NCI-H1092 treated with DMSO at 0.1 percent for 48 hours (cell line): ENCODE measurements around the gene ASB5.
A peak's percentile ranks its signal among the peaks of the same experiment; 100 is the strongest.

Experiments used
- DNase-seq: peaks from one replicate; lab custom pipeline; 2025; lab: John Stamatoyannopoulos, UW

Gene ASB5

DNA sequence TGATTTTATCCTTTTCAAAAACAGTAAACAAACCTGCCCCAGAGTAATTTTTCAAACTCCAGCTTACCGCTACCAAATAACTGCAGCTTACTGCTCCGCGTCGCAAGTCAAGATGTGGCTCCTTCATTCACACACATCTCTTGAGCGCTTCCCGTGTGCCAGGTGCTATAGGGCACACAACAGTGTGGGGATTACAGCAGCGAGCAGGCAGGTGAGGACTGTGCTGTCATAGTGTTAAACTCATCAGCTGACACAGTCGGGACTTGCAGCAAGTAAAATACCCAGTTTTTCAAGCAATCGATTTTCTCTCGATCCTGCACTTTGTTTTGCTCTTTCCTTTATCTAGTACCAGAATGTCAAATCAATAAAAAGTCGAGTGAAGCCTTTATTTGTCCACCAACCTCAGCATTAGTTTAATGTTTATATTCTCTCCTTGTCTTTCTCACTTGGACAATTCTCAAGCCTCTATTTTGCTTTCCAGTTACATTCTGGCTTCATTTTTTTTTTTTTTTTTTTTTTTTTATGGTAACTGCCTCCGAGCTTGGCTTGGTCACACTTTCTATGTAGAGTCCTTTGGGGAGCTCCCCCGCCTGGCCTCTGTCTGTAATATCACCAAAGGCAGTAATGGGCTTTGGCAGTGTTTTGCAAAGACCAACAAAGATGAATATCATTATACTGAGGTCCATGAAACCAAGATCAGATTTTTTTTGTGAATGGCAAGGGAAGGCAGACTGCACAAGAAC lies 8.3 kb upstream of the ASB5 start:
- DNase-seq, result peak; percentile 68

DNA sequence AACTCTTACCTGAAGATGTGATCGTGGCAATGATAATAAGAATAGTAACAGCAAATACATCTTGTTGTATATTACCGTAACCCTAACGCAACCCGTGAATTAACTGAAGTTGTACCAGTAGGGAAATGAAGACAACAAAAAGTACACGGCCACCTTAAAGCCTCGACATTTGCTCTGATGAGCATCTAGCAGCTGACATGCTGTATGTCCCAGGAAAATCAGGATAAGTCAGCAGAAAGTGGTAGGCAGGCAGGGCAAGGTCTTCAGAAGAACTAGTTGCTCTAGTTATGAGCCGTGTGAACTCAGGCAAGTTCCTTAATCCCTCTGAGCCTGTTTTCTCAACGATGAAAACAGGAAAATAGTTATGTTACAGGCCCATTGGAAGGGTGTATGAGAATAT lies 7.7 kb upstream of the ASB5 start:
- DNase-seq, result no peak

DNA sequence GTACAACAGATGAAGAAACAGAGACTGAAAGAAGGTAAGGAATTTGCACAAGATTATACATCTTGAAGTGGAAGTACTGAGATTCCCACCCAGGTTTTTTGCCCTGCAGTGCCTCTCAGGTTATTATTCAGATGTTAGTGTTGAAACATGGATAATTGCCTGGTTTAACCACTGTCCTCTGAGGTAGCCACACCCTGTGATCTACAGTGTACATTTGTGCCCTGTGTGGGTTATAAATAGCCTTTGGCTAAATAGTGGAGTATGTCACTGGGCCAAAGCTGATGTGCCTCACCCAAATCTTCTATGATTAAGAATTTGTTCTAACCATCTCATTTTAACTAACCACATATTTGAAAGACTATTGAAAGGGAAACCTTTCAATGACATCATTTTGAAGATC lies 5.4 kb upstream of the ASB5 start:
- DNase-seq, result no peak

DNA sequence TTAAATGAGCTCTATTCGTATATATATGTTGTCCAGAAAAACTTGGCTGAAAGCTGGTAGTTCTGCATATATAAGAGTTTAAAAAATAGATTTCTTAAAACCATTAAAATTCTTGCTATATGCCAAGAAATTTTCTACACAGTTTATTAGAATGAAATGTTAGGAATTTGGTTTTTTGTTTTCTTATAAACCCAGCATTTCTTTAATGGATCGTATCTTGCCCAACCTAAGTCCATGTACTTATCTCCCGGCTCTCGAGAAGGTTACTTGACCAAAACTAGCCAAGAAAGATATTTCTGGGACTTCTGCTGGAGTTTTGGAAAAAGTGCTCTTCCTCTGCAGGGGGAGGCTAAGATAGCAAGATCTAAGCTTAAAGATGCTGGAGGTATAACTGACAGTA lies 4.7 kb upstream of the ASB5 start:
- no peak for DNase-seq

DNA sequence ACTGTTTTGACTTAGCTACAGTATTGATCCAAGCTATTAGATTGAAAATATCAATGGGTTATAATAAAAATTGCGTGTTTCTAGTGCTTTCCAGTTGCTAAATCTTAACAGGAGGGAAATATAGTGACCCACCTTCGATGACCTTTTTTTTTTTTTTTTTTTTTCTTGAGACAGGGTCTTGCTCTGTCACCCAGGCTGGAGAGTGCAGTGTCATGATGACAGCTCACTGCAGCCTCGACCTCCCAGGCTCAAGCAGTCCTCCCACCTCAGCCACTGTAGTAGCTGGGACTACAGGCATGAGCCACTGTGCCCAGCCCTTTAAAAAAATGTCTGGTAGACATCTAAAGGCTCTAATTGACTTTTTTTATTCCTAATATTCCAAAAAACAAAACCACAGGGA lies 3.8 kb upstream of the ASB5 start:
- DNase-seq, result no peak

DNA sequence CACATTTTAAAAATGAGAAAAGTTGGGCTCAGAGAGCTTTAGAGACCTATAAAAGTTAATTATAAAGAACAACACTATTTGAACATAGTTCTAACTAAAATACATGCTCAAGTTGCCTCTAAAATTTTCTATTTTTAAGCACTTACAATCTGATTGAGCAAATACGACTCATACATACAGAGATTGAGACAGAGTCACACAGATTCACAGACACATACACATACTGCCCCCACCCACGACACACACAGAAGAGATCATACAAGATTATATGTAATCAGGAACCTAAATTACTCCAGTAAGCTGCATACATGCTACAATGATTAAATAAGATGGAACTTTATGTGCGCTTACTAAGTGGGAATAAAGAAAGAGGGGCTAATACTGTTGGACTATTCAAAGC lies 2.7 kb upstream of the ASB5 start:
- DNase-seq, result no peak

DNA sequence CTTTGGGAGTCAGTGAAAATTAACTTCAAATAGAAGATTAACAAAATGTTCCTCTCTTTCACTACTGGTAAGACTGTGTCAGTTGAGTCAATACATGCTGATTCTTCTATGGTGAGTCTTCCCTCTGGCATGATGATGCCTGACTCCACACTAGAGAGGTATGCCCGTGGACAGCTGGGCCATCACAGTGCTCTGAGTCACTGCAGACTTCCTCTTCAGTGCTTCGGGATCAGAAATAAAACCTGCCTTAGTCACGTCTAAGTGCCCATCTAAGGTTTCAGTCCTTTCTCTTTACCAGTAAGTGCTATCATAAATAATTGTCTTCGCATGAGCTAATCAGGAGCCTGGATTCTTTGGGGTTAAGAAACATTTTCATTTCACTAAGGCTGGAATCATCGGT lies 1.6 kb upstream of the ASB5 start:
- peak; percentile 13 for DNase-seq

DNA sequence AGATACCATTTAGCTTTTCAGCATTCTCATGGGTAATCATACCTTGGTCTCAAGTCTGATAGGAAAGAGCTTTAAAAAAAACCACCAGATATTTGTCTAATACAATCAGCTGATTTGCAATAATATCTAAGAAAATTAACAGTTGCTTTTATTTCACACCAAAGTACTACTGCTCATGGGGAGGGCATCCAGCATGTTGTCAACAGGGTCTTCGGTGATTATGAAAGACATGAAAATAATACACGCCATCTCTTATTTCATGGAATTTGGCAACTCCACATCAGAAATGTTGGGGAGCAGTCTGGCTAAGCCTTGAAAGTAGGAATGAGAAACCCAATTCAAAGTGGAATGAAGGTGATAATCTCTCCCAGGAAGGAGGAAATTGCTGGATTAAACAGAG lies 3.0 kb downstream of the ASB5 start:
- DNase-seq, result no peak

DNA sequence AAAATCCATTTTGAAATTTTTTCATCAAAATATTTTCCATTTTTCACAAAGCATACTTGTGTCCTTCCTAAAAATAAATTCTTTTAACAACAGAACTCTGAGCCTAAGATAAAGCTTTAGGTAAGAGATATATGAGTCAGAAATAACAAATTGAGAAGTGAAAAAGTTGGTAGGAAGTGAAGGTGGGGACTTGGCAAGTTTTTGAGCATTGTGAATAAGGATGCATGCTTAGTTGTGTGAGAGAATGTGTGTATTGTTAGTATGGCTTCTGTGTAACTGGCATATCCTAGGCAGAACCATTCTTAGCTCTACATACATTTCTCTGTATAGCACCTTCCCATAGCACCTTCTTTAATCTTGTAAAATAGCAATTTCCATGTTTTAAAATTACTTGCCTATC lies 6.8 kb downstream of the ASB5 start:
- no peak for DNase-seq

DNA sequence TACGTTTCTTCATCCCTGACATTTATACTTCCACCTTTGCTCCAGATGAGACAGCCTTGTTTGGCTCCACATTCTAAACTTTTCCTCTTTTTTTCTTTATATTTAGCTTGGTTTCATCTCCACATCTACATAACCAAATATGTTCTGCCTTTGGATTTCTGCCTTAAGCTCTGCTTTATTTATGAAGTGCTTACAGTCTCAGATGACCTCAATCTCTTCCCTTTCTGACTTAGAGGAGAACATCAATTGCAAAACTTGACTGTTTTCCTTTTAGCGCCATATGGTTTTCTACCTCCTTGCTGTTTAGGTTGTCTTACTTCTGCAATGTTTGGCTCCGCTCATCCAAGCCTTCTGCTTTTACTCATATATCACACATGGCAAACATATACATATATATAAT lies 7.5 kb downstream of the ASB5 start:
- no peak for DNase-seq

DNA sequence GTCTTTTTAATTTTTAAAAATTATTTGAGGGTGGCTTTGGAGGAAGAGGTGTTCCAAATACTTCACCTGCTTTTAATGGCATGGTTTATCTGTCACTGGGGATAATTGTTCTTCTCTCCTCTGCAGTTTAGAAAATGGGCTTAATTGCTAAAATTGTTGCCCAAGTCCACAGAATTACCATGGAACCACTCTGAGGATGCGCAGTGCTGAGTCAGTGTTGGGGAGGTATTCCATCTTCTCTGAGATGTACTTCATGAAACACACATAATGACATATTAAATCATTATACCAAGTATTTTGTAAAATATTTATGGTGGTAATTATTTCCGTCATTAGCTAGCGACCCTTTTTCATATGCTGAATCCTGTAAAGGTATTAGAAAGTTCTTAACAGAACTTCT lies 8.0 kb downstream of the ASB5 start:
- DNase-seq, result no peak

DNA sequence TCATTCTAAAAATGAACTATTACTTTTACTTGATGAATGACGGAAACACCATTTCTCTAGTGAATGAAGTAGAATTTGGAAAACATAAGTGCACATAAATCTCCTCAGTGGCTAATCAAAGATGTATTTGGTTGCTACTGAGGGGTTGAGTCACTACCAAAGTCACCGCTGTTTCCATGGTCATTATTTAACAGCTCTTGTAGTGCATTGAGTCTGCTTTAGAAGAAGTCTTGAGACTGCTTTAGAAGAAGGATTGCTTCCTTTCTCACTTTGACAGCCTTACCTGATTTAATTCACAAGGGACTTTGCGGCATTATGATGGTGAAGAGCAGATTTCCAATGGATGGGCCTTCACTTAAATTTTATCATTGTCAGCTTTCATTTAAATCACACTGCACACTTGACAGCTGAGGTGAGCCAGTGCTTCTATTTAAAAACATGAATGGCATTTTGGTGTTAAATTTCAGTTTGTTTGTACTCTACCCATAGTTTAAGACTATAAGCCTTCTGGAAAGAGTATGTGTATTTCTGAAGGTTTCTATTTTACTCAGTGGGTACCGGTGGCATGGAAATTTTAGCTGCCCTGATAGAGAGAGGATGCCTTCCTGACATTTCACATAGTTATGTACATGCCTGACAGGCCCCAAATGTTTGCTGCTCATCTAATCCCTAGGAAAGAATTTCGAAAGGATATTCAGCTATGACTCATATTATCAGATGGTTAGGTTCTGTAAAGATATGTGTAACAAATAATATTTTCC lies 9.5 kb downstream of the ASB5 start:
- DNase-seq, result no peak

DNA sequence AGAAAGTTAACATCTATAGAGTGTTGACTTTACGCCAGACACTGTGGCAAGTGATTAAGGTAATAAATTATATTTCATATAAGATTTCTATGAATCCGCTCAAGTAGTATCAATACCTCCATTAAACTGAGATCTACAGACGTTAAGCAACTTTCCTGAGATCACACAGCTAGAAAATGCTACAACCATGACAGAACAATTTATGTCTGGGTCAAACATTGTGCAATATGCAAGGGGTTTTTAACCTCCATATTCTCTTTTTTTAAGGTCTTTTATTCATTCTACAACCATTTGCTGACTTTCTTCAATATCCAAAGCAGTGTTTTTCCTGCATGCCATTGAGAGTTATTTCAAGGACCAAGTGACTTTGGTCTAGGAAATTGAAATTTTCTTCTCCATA lies 10.9 kb downstream of the ASB5 start:
- no peak for DNase-seq

DNA sequence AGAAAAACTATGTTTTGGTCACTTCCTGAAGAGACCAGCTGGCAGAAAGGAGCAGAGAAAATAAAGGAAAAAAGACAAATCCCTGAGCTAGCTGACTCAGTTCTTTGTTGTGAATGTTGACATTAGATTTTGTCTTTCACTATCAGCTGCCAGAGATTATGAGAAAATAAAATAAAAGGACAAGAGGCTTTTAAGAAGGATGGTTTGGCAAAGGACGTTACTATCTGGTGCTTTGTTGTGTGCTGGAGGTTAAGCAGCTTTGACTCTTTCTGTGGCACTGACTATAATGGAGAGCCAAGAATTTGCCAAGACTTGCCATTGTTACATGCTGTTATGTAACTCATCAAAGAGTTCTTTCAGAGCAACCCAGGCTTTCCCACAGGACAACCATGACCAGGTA lies 12.1 kb downstream of the ASB5 start:
- peak; percentile 10 for DNase-seq

DNA sequence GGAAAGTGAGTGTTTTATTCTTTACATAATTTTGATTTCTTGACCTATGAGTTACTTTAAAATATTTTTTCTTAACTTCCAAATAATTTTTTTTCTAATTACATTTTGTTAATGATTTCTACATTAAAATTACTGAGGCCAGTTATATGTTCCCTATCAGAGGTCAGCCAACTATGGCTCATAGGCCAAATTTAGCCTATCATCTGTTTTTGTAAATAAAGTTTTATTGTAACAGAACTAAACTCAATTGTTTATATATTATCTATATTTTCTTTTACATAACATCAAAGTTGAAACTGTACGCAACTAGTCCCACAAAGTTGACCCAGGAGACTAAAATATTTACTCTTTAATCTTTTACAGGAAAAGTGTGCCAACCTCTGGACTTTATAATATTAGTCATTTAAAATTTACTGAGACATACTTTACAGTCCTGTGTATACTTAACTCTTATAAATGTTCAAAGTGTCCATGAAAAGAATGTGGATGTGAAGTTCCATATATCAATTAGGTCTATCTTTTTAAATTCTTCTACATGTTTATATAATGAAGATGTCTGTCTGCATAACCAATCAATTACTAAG lies 26.2 kb downstream of the ASB5 start:
- no peak for DNase-seq

DNA sequence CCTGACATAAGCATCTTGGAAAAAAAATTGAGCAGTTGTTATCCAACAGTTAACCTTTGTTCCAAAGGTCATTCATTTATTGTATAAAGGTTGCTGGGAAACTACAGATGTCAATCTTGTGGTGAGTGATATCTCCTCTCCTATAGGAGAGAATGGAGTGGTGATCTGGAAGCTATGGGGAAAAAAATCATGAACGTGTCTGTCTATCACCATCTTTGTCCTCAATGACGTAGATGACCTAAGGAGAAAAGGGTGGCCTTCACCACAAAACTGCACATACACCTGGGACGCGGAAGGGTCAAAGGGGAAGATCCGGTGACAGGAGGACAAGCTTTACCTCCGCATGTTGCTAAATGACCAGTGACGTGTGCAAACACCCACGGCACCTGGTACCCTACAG lies 27.3 kb downstream of the ASB5 start:
- no peak for DNase-seq

DNA sequence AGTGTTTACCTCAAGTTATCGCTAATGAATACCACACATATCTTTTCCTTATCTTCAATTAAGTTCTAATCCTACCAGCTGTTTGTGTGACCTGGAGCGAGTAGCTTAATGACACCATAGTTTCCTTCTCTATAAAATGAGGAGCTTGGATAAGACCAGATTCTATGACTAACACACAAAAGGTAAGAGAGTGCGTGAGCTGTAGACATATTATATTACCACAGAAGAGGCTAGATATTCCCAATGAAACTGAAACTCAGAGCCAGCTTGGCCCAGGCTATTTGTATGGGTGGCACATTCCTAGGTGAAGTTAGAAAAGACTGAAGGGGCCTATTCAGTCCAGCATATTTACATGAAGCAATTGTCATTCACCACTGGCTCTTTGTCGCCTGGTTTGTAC lies 30.2 kb downstream of the ASB5 start:
- peak; percentile 18 for DNase-seq

DNA sequence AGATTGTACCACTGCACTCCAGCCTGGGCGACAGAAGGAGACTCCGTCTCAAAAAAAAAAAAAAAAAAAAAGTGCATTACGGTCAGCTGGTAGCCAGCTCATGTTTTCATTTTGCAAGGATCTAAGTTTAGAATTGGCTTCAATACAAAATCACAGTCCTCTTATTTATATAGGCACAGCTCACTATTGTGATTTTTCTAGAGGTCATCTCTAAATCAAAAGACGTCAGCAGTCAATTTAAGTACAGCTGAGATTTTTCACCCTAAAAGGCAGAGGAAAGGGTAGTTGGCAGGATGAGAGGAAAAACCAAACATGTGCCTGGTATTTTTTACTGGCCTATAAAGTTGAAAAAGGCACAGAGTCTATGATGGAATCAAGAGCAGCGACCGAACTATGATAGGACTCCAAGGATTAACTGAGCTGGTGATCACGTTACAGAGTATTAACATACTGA lies 30.8 kb downstream of the ASB5 start:
- DNase-seq, result peak; percentile 20

DNA sequence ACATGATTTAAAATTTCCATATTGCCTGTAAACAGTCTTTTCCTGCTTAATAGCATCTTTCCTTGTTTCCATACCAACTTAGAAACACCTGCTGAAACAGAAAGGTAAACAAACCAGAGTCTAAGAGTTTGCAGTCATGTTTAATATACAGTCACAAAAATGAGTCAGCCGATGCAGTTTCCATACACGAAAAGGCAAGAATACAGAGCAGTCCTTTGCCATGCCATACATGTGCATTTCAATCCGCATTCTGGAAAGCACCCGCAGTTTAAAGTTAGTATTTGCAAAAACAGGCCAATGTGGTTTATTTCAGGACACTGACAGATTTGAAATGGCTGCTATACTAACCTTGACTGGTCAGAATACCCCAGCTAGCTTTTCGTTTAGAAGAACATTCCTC lies 32.1 kb downstream of the ASB5 start:
- no peak for DNase-seq

DNA sequence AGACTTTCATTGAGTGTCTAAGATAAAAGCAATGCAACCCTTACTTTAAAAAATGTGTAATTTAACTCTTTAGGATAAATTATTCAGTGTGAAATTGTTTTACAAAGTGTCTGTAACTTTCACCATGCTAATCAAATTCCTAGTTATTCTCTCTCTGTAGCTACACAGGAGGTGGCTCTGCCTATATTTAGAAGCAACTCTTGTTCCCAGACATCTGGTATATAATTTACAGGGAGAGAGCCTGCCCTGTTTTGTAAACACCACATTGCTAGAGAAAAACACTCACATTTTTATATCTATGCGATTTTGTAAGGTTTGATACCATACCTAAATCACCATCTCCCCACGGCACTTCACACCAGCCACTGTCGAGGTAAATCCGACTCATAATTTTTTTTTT lies 38.2 kb downstream of the ASB5 start:
- no peak for DNase-seq

DNA sequence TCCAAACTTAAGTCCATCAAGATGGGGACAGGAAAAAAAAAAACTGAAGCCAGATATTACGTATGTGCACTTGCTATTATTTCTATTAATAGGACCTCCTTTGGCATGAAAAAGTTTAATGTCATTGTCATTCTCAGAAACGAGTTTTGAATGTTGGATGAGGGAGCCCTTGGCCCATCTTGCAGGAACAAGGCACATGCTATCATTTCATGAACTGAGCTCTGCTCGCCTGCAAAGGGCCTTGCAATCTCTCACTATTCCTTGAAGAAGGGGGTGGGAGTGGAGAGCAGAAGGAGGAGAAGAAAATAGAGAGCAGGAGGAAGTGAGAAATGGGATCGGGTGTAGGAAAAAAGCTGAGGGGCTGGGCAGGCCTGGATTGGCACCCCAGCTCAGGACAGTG lies 39.4 kb downstream of the ASB5 start:
- DNase-seq, result no peak

DNA sequence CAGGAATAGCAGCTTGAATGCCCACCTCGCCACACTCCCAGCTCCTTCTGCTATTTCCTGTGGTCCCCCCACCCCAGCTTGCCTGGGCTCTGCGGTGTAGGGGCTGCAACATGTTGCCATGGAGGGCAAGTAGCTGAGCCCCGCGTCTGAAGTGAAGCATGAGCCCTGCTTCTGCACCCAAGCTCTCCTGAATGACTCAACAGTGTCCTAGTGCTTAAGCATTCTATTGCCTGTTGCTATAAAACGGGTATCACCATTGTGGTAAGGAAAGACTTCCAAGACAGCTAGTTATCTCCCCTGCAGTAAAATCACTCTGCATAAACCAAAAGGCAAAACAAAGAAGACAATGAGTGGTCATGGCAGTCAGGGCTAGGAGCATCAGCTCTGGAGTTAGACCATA lies 42.3 kb downstream of the ASB5 start:
- no peak for DNase-seq

DNA sequence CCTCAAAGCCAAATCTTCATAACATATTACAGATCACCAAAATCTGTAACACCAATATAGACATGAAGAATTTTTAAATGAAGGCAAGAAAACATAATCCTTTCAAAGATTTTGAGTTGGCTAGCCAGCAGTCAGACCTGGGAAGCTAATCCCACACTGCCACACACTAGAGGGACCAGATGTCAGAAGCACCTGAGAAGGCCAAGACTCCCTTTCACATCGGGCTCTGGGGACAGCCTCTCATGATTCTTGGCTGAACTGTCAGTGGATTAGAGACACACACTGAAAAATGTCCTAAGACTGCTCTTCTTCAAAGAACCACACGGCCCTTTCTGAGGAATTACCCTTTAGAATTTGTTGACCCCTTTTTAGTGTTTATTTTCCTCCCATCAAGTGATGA lies 45.5 kb downstream of the ASB5 start:
- no peak for DNase-seq
